K562 (cell line): Measurements from ENCODE around the gene KRTCAP2. TPM values are rescaled to one million over a fixed set of nuclear protein-coding genes. Genes with fewer than 3 reads are reported as not detected.
A peak's percentile ranks its signal among the peaks of the same experiment; 100 is the strongest.

Experiments
- EP300 ChIP-seq: IDR thresholded peaks from 2 replicates; pipeline ENCODE4 v1.6.1; 2012; ENCODE audit warnings: low read length, improper control_type of control experiment
- ESRRA ChIP-seq: fragments of 450-650 bp; IDR thresholded peaks from 2 replicates; pipeline ENCODE4 v1.6.1; 2014; ENCODE audit warnings: low read depth, mild to moderate bottlenecking, moderate library complexity, borderline replicate concordance
- FIP1L1 ChIP-seq: fragments of 200-400 bp; formaldehyde crosslinking; IDR thresholded peaks from 2 replicates; pipeline ENCODE4 v1.6.1; 2018; ENCODE audit warnings: mild to moderate bottlenecking, low read depth, low read length; ENCODE audit not compliant: poor library complexity, severe bottlenecking
- FOXJ2 ChIP-seq: fragments of 200-800 bp; sonication (Bioruptor generic); IDR thresholded peaks from 2 replicates; pipeline ENCODE4 v1.6.1; 2016; ENCODE audit warnings: missing genetic modification characterization, missing compliant biosample characterization
- GABPA ChIP-seq: fragments of 200-800 bp; sonication (Bioruptor generic); conservative IDR thresholded peaks from 2 replicates; pipeline ENCODE4 v1.6.1; 2016; ENCODE audit warnings: low read depth, missing genetic modification characterization, missing compliant biosample characterization
- HNRNPH1 ChIP-seq: fragments of 200-400 bp; formaldehyde crosslinking; optimal IDR thresholded peaks from 2 replicates; pipeline ENCODE3; 2017; ENCODE audit warnings: low read depth, mild to moderate bottlenecking, low read length, moderate library complexity
- KDM5B ChIP-seq: fragments of 200-600 bp; sonication (generic); IDR thresholded peaks from 2 replicates; pipeline ENCODE4 v1.6.1; 2012; ENCODE audit warnings: low read depth, mild to moderate bottlenecking, moderate library complexity, low read length, control low read depth, inconsistent platforms; ENCODE audit not compliant: insufficient replicate concordance
- LARP7 ChIP-seq: fragments of 450-650 bp; IDR thresholded peaks from 2 replicates; pipeline ENCODE4 v1.6.1; 2016
- NCOA4 ChIP-seq: fragments of 450-650 bp; IDR thresholded peaks from 2 replicates; pipeline ENCODE4 v1.6.1; 2018; ENCODE audit warnings: mild to moderate bottlenecking; ENCODE audit not compliant: partially characterized antibody
- PATZ1 ChIP-seq: fragments of 250-450 bp; sonication (Bioruptor Pico); IDR thresholded peaks from 2 replicates; pipeline ENCODE4 v1.5.0; 2020; ENCODE audit warnings: mild to moderate bottlenecking, borderline replicate concordance
- PHF20 ChIP-seq: fragments of 450-650 bp; IDR thresholded peaks from 2 replicates; pipeline ENCODE4 v1.6.1; 2018; ENCODE audit not compliant: partially characterized antibody
- TAF9B ChIP-seq: fragments of 450-650 bp; IDR thresholded peaks from 2 replicates; pipeline ENCODE4 v1.6.1; 2018; ENCODE audit warnings: mild to moderate bottlenecking; ENCODE audit not compliant: partially characterized antibody
- TEAD4 ChIP-seq, 2 experiments: sonication (generic) in 1 of 2; formaldehyde crosslinking in 1 of 2; IDR thresholded peaks; 2 replicates each; pipeline versions ENCODE4 v1.6.1 to v1.8.0; 2012 to 2022; ENCODE audit warnings: borderline replicate concordance in 1 of 2, inconsistent platforms in 1 of 2, low read length in 1 of 2, mild to moderate bottlenecking in 1 of 2, missing genetic modification reagents in 1 of 2
- THRB ChIP-seq: fragments of 450-650 bp; formaldehyde crosslinking; conservative IDR thresholded peaks from 2 replicates; pipeline ENCODE4 v1.4.0; 2022; ENCODE audit warnings: mild to moderate bottlenecking, missing genetic modification characterization
- UBTF ChIP-seq, 2 experiments: IDR thresholded peaks; 2 replicates each; pipeline ENCODE4 v1.6.1; 2012; ENCODE audit warnings: improper control_type of control experiment in 2 of 2, low read depth in 2 of 2, low read length in 2 of 2, borderline replicate concordance in 1 of 2
- ZNF197 ChIP-seq: fragments of 200-800 bp; sonication (Bioruptor generic); IDR thresholded peaks from 2 replicates; pipeline ENCODE4 v1.6.1; 2016; ENCODE audit warnings: low read depth, missing genetic modification characterization, missing compliant biosample characterization
- ZNF277 ChIP-seq: fragments of 250-450 bp; sonication (Bioruptor Pico); IDR thresholded peaks from 2 replicates; pipeline ENCODE4 v1.8.0; 2022; ENCODE audit warnings: inconsistent platforms, mild to moderate bottlenecking, moderate library complexity, borderline replicate concordance
- ZNF589 ChIP-seq: fragments of 200-800 bp; sonication (Bioruptor generic); IDR thresholded peaks from 2 replicates; pipeline ENCODE4 v1.6.1; 2016; ENCODE audit warnings: low read depth, missing genetic modification characterization, missing compliant biosample characterization
- polyA plus RNA-seq, 8 experiments: library from polyadenylated mRNA; depleted of rRNA in 4 of 8; stranded (reverse) in 5 of 8; unstranded in 3 of 8; fragments of >200 nt; fragmentation: Nextera tagmentation in 2 of 8; fragmentation: Illumina TruSeq in 1 of 8; extraction: Ambion mirVana in 2 of 8; extraction: Trizol in 1 of 8; gene quantifications; 2 replicates each; pipeline versions ENCODE4 v1.2.1 to v1.2.3, GENCODE V29; 2011 to 2014; ENCODE audit warnings: inconsistent platforms in 1 of 8, missing spikeins in 1 of 8
- total RNA-seq, 7 experiments: library from RNA; depleted of rRNA in 6 of 7; stranded (reverse); fragments of >200 nt in 6 of 7; fragmentation: Illumina TruSeq in 2 of 7; extraction: Trizol in 2 of 7; gene quantifications; 2 replicates each; pipeline versions ENCODE4 v1.2.1 to v1.2.3, GENCODE V29; 2011 to 2021; ENCODE audit warnings: low replicate concordance in 1 of 7

KRTCAP2 gene
- total and polyA plus RNA-seq, 9 of the 15 experiments (the other 6 are each of a cell fraction or from before 2014, with no cell fraction given): 126 to 436 (median 244) TPM

- TF ChIP-seq EP300 (peak; percentile 1; the same call in 1 of the 2 replicates), THRB (CRISPR knock-in tag) (0 out of 2 replicates have a peak, but pooled peaks have one; percentile 9), PHF20 (peak; percentile 63), ZNF277 (CRISPR knock-in tag) (no peak), PATZ1 (no peak), TAF9B (peak; percentile 80), TEAD4 (IDR thresholded peaks at IDR 0.05; ENCODE audit: low read length) (no peak; the same call in 1 of the 2 replicates), TEAD4 (CRISPR knock-in tag; IDR thresholded peaks at IDR 0.05; ENCODE audit: borderline replicate concordance) (no peak), ZNF197 (CRISPR knock-in tag) (peak; percentile 47; the same call in 1 of the 2 replicates), ESRRA (peak; percentile 88; the same call in 1 of the 2 replicates), LARP7 (no peak), GABPA (peak; percentile 94), KDM5B (peak; percentile 78), ZNF589 (peak; percentile 46), HNRNPH1 (no peak), FOXJ2 (0 out of 2 replicates have a peak, but pooled peaks have one; percentile 39), NCOA4 (no peak), FIP1L1 (peak; percentile 23), UBTF (IDR thresholded peaks at IDR 0.05; ENCODE audit: borderline replicate concordance in 1 of 2, low read depth in 2 of 2, low read length in 2 of 2) (0 out of 4 replicates have a peak, but pooled peaks of 1 of the 2 experiments have one; percentile 35)
Observed at GRCh38 chr1:155135415-155136028, 37.6 kb downstream of the KRTCAP2 start, which contains the start of gene SLC50A1 (continued).
